Smooth muscle cell (in vitro differentiated cells): ENCODE data around the gene SNTG2. TPM values are rescaled to one million over a fixed set of nuclear protein-coding genes. Genes with fewer than 3 reads are reported as not detected.

Experiments
- DNase-seq: peaks from one replicate; lab custom pipeline; 2025; ENCODE audit not compliant: unreplicated experiment; lab: John Stamatoyannopoulos, UW
- H2AFZ ChIP-seq: fragments of 200-600 bp; sonication (generic); 2 replicates; pipeline ENCODE4 v1.6.0; 2016; ENCODE audit warnings: antibody characterized with exemption, low read depth, mild to moderate bottlenecking
- H3F3A ChIP-seq: fragments of 200-600 bp; sonication (generic); 2 replicates; pipeline ENCODE4 v1.6.0; 2017; ENCODE audit warnings: antibody characterized with exemption, low read depth
- H3K27ac ChIP-seq: fragments of 200-600 bp; sonication (generic); 2 replicates; pipeline ENCODE4 v1.5.1; 2016; ENCODE audit warnings: low read depth, mild to moderate bottlenecking
- H3K27me3 ChIP-seq: fragments of 200-600 bp; sonication (generic); 2 replicates; pipeline ENCODE4 v1.6.1; 2016; ENCODE audit warnings: low read depth, mild to moderate bottlenecking
- H3K36me3 ChIP-seq: fragments of 200-600 bp; sonication (generic); 2 replicates; pipeline ENCODE4 v1.5.1; 2016; ENCODE audit warnings: low read depth
- H3K4me1 ChIP-seq: fragments of 200-600 bp; sonication (generic); 2 replicates; pipeline ENCODE4 v1.5.1; 2016; ENCODE audit warnings: low read depth
- H3K4me2 ChIP-seq: fragments of 200-600 bp; sonication (generic); 2 replicates; pipeline ENCODE4 v1.6.0; 2016; ENCODE audit warnings: mild to moderate bottlenecking
- H3K4me3 ChIP-seq: fragments of 200-600 bp; sonication (generic); 2 replicates; pipeline ENCODE4 v1.5.1; 2016; ENCODE audit warnings: mild to moderate bottlenecking
- H3K79me2 ChIP-seq: fragments of 200-600 bp; sonication (generic); 2 replicates; pipeline ENCODE4 v1.6.0; 2016; ENCODE audit warnings: low read depth, mild to moderate bottlenecking
- H3K9ac ChIP-seq: fragments of 200-600 bp; sonication (generic); 2 replicates; pipeline ENCODE4 v1.6.0; 2016; ENCODE audit warnings: low read depth
- H3K9me3 ChIP-seq: fragments of 200-600 bp; sonication (generic); replicated peaks from 2 replicates; pipeline ENCODE4 v1.5.1; 2016; ENCODE audit warnings: low read depth
- H4K20me1 ChIP-seq: fragments of 200-600 bp; sonication (generic); 2 replicates; pipeline ENCODE4 v1.6.0; 2016; ENCODE audit warnings: low read depth
- CTCF ChIP-seq: fragments of 200-600 bp; sonication (generic); IDR thresholded peaks from 2 replicates; pipeline ENCODE4 v1.5.1; 2017; ENCODE audit warnings: borderline replicate concordance, mild to moderate bottlenecking, antibody characterized with exemption; ENCODE audit not compliant: insufficient read depth, poor library complexity, severe bottlenecking
- WGBS: methylation state at CpG from one replicate; pipeline ENCODE4 v1.1.7; 2016; ENCODE audit warnings: low lambda C conversion rate; 5-methylcytosine and 5-hydroxymethylcytosine counted together
- polyA plus RNA-seq: library from polyadenylated mRNA; unstranded; fragments of >200 nt; fragmentation: Nextera tagmentation; extraction: Ambion mirVana; gene quantifications from 2 replicates; pipeline ENCODE4 v1.2.1, GENCODE V29; 2016
- total RNA-seq: library from RNA; depleted of rRNA; stranded (reverse); fragments of >200 nt; gene quantifications from 2 replicates; pipeline ENCODE4 v1.2.3, GENCODE V29; 2014

Gene SNTG2
- total and polyA plus RNA-seq, 2 experiments from 2014 or later: 0.56 TPM; not detected in 1

- no peak overlapping the region for H3K27ac ChIP-seq
- DNase-seq: no peak
- H4K20me1 ChIP-seq: no peaks in the 10 kb centered on the region
- no peak overlapping the region for H3K4me3 ChIP-seq
- WGBS: 92% methylated on average over 16 of the region's 16 CpGs
- TF ChIP-seq CTCF: no peak
- no peaks in the 10 kb centered on the region for H3K4me1 ChIP-seq
- no peak overlapping the region for H3K4me2 ChIP-seq
- H3K79me2 ChIP-seq: no peaks in the 10 kb centered on the region
- no peak overlapping the region for H2AFZ ChIP-seq
- no peaks in the 10 kb centered on the region for H3K9me3 ChIP-seq
- H3K36me3 ChIP-seq: no peaks in the 10 kb centered on the region
- H3F3A ChIP-seq: no peaks in the 10 kb centered on the region
- no peaks in the 10 kb centered on the region for H3K27me3 ChIP-seq
- H3K9ac ChIP-seq: no peak overlapping the region
Observed at GRCh38 chr2:929011-929735, 21.5 kb upstream of the SNTG2 start.

- Histone ChIP-seq H4K20me1 (no peaks in the 10 kb centered on the region), H3K4me1 (no peaks in the 10 kb centered on the region), H3K9me3 (no peaks in the 10 kb centered on the region), H3K9ac (no peak overlapping the region), H3K4me2 (no peak overlapping the region), H3K27me3 (no peaks in the 10 kb centered on the region), H3K27ac (no peak overlapping the region), H3K79me2 (no peaks in the 10 kb centered on the region), H3F3A (no peaks in the 10 kb centered on the region), H2AFZ (no peak overlapping the region), H3K36me3 (no peaks in the 10 kb centered on the region), H3K4me3 (no peak overlapping the region)
- WGBS: 93% methylated on average over 14 of the region's 14 CpGs
- no peak for DNase-seq
- no peak for TF ChIP-seq CTCF
Observed at GRCh38 chr2:929925-930324, 20.7 kb upstream of the SNTG2 start.

GRCh38 chr2:930935-931334, 19.7 kb upstream of the SNTG2 start:
- TF ChIP-seq CTCF: no peak
- no peaks in the 10 kb centered on the region for H4K20me1 ChIP-seq
- H3K4me3 ChIP-seq: no peak overlapping the region
- no peaks in the 10 kb centered on the region for H3K4me1 ChIP-seq
- no peaks in the 10 kb centered on the region for H3K27me3 ChIP-seq
- H3K4me2 ChIP-seq: no peak overlapping the region
- 98% methylated on average over 4 of the region's 4 CpGs for WGBS
- H3K27ac ChIP-seq: no peak overlapping the region
- H2AFZ ChIP-seq: no peak overlapping the region
- no peaks in the 10 kb centered on the region for H3F3A ChIP-seq
- DNase-seq: no peak
- no peaks in the 10 kb centered on the region for H3K9me3 ChIP-seq
- no peaks in the 10 kb centered on the region for H3K79me2 ChIP-seq
- H3K9ac ChIP-seq: no peak overlapping the region
- no peaks in the 10 kb centered on the region for H3K36me3 ChIP-seq
